Stimulated activated CD8-positive, alpha-beta memory T cell treated with anti-CD3 and anti-CD28 coated beads, Interleukin-12 subunit alpha, Interleukin-12 subunit beta, amount 100 ng/mL, for 4 hours (primary cell): ENCODE results near the gene PRODH2.

Source experiments
- DNase-seq: peaks from one replicate; pipeline ENCODE4 v3.0.0-alpha.2; 2020; ENCODE audit warnings: low read depth

Gene PRODH2, protein sequence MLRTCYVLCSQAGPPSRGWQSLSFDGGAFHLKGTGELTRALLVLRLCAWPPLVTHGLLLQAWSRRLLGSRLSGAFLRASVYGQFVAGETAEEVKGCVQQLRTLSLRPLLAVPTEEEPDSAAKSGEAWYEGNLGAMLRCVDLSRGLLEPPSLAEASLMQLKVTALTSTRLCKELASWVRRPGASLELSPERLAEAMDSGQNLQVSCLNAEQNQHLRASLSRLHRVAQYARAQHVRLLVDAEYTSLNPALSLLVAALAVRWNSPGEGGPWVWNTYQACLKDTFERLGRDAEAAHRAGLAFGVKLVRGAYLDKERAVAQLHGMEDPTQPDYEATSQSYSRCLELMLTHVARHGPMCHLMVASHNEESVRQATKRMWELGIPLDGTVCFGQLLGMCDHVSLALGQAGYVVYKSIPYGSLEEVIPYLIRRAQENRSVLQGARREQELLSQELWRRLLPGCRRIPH

GRCh38 chr19:35812220-35813042 is at the start of gene PRODH2:
Gene PRODH2 (minus strand): TSS chr19:35812845. CDS start chr19:35812805, 40 bp downstream.
- DNase-seq = no peak

DNA sequence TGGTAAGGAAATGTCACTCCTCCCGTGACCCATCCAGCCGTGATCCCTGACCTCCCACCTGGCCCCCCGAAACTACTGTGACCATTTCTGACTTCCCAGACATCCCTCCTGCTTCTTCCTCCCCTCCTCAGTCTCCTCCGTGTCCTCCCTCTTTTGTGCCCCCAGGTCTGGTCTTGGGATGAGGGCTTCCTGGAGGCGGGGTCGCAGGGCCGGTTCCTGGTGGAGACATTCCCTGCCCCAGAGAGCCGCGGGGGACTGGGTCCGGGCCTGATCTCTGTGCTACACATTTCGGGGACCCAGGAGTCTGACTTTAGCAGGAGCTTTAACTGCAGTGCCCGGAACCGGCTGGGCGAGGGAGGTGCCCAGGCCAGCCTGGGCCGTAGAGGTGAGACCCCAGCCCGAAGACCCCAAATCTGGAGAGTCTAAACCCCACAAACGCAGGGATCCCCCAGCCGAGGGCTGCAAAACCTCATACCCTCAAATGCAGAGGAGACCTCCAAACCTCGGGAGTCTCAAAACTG is 49.1 kb upstream of the PRODH2 start:
- no peak for DNase-seq

DNA sequence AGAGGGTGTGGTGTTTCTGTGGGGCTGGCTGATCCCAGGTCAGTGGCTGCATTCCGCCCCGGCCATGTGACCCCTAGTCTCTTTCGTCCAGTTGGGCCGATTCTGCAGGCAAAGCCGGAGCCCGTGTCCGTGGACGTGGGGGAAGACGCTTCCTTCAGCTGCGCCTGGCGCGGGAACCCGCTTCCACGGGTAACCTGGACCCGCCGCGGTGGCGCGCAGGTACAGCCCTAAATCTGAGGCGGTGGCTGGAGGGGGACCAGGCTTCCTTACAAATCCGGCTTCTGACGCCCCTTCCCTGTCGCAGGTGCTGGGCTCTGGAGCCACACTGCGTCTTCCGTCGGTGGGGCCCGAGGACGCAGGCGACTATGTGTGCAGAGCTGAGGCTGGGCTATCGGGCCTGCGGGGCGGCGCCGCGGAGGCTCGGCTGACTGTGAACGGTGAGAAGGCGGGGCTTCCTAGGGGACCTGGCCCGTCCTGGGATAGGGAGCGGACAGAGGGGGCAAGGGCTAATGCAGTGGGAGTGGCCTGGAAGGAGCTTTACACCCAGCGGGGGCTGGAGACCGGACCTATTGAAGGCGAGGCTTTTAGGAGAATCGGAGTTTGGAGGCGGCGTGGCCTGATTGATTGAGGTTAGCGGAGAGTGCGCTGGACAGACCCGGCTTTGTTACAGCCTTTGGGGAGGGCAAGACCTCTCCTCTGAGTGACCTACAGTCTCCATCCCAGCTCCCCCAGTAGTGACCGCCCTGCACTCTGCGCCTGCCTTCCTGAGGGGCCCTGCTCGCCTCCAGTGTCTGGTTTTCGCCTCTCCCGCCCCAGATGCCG is 48.4 kb upstream of the PRODH2 start:
- DNase-seq = no peak

DNA sequence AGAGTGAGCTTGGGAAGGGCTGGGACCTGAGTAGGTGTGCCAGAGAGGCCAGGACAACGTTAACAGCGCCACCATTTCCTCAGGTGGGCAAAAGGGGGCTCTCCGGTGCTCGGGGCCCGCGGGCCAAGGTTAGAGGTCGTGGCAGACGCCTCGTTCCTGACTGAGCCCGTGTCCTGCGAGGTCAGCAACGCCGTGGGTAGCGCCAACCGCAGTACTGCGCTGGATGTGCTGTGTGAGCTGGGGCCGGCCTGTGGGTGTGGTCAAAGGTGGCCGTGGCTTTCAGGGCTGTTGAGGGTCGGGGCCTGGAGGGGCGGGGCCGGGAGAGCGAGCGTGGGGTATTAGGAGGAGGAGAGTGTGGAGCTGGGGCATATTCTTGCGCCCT is 47.8 kb upstream of the PRODH2 start:
- DNase-seq = no peak

- DNase-seq = no peak
Measured at GRCh38 chr19:35859414-35859813, 46.8 kb upstream of the PRODH2 start.

- DNase-seq = no peak
Measured at GRCh38 chr19:35858311-35858710, 45.7 kb upstream of the PRODH2 start.

GRCh38 chr19:35856546-35857149 is 44.0 kb upstream of the PRODH2 start, which contains the start of gene KIRREL2:
Gene KIRREL2 (plus strand): TSS chr19:35856911. CDS start chr19:35857120, 209 bp downstream.
- DNase-seq = no peak

DNA sequence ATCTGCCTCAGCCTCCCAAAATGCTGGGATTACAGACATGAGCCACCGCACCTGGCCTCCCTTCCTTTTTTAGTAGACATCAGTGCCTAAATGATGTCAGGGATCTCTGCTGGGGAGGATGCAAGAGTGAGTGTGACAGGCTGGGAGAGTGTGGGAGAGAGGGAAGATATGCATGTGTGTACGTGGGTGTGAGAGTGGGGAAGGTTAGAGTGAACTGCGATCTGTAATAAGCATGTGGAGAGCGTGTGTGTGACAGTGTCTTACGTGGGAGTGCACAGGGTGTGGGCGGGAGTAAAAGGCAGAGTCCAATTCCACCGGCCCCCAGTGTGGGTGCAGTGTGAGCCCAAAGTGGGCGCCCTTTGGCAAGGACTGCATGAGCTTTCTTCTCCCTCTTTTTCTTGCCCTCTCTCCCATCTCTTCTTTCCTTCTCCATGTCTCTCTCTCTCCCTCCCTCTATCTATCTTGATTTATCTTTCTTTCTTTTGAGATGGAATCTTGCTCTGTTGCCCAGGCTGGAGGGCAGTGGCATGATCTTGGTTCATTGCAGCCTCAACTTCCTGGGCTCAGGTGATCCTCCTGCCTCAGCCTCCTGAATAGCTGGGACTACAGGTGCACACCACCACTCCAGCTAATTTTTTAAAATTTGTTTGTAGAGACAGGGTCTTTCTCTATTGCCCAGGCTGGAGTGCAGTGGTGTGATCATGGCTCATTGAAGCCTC is 40.6 kb upstream of the PRODH2 start:
- no peak for DNase-seq

GRCh38 chr19:35852029-35852780 is 39.6 kb upstream of the PRODH2 start, which contains the start of gene NPHS1:
Gene NPHS1 (minus strand): TSS chr19:35852504. CDS start chr19:35851837, 667 bp downstream.
- DNase-seq = no peak

- no peak for DNase-seq
Measured at GRCh38 chr19:35851213-35852028, 38.8 kb upstream of the PRODH2 start.

DNA sequence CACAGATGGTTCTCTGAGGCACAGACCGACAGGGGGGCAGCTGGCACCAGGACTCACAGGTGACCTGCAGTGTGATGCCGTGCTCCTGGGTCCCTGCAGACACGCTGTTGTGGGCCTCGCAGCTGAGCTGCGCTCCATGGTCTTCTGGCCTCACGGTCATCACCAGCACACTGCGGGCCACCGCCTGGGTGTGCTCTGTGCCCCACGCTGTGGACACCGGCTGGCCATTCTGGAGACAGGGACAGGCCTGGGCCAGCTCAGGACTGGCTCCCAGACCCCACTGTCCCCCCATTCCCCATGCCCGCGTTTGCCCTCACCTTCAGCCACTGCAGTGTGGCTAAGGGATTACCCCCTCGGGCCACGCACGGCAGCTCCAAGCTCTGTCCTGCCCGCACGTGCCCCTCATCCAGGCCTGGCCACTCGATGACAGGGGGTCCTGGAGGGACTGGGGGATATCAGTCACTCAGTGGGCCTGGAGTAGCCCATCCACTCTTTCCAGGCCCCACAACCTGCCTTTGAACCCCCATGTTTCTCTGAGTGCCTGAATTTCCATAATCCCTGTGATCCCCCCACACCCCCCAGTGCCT is 36.4 kb upstream of the PRODH2 start:
- no peak for DNase-seq

- no peak for DNase-seq
Measured at GRCh38 chr19:35848486-35848885, 35.8 kb upstream of the PRODH2 start.

GRCh38 chr19:35847911-35848310 is 35.3 kb upstream of the PRODH2 start:
- DNase-seq = no peak

DNA sequence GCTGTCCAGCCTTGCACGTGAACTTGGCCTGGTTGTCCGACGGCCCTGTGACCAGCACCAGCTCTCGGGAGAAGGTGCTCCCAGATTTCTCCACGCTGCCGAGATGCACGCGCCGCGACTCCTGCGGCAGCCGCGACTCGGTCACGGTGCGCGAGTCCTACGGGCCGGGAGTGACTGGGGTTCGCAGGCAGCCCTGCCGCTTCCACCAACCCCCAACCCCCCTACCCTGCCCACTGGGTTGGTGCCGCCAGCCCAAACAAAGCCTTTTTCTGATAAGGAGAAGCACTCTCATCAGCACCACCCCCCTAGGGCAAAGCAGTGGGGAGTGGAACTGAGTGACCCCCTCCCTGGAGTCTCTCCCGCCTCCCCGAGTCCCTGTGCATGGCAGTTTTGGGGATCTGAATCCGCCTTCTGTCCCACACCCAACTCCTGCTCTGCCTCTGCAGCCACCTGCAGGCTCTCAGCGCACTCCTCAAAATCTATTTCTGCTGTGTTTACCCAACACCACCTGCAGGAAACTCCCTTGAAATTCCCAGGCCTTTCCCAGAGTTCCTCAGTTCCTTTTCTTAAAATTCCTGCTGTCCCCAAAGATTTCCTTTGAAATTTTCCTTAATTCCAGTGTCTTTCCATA is 33.5 kb upstream of the PRODH2 start:
- no peak for DNase-seq

DNA sequence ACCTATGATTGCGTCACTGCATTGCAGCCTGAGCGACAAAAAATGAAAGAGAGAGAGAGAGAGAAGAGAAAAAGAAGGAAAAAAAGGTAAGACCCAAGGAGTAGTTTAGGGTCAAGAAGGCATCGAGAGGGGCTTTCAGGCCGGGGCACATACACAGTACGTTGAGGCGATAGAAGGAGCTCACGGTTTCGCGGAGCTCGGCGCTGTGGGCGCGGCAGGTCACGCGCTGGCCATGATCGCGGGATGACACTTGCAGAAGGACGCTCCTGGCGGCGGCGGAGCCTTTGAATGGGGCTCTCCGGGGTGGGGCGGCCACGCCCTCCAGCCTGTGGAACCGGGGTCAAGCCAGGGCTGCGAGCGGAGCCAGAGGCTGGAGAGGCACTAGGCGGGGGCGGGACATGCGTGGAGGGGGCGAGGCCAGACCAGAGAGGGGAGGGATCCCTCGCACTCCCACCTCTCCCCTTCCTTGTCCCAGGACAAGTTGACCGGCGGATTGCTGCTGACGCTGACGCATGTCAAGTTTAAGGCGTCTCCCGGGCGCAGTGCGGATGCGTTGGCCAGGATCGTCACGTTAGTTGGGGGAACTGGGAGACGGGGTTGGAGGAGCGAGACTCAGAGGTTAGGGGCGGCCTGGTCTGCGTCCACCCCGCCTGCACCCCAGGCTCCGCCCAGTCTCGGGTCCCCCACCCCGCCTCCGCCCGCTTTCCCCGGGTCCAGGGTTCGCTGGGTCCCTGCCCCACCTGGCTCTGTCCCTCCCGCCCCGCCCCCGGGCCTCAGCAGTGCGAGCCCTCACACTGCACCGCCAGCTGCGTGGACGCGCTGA is 32.8 kb upstream of the PRODH2 start:
- DNase-seq = no peak

- no peak for DNase-seq
Measured at GRCh38 chr19:35844482-35845214, 32.0 kb upstream of the PRODH2 start.
